HL-60/S4 treated with retinoic acid at 250 ng/mL for 4 days and 3 days (cell line): Measurements from ENCODE around the gene KANK2.
"Not testable (repeated sequence)": the region's sequence is repeated elsewhere in the genome, so short reads cannot be mapped to it uniquely, and the experiment has no call there.

Source experiments
- in situ Hi-C: fragments of 300-500 bp; cut with MboI; formaldehyde crosslinking; loops from 2 replicates; pipeline ENCODE4 v1.7.0; 2022; ENCODE audit warnings: low sequenced_read_pairs

The KANK2 gene

DNA sequence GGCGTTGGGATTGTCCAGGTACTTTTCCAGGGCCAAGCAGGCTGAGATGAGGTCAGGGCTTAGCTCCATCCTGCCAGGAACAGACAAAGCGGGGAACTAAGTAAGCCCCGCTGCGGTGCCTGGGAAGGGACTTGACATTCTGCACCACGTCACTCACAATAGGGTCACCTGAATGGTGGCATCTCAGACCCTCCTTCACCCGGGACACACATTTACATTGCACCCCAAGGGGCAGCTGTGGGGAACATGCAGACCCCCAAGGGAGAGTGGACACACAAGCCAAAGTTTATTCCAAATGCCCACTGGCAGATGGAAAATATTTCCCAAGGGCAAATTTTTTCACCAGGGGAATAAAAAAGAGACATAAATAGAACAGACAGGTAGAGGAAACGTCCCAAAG lies 21.4 kb downstream of the KANK2 start:
- in situ Hi-C loops = no loop called here

DNA sequence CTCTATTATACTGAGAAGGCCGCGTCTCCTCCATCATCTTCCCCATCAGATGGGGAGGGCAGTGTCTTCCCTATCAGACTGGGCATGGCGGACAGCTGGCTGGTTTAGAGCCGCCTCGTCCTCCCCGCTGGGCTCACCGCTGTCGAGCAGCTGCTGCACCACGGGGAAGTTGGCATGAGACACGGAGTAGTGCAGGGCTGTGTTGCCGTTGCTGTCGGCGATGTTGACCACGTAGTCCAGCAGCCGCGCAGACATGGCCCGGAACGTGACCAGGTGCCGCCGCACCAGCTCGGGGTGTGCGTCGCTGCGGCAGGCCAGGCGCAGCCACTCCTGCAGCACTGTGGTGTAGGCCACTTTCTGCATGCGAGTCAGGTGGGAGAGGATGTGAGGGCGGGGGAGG lies 23.0 kb downstream of the KANK2 start:
- in situ Hi-C loops = no loop called here

DNA sequence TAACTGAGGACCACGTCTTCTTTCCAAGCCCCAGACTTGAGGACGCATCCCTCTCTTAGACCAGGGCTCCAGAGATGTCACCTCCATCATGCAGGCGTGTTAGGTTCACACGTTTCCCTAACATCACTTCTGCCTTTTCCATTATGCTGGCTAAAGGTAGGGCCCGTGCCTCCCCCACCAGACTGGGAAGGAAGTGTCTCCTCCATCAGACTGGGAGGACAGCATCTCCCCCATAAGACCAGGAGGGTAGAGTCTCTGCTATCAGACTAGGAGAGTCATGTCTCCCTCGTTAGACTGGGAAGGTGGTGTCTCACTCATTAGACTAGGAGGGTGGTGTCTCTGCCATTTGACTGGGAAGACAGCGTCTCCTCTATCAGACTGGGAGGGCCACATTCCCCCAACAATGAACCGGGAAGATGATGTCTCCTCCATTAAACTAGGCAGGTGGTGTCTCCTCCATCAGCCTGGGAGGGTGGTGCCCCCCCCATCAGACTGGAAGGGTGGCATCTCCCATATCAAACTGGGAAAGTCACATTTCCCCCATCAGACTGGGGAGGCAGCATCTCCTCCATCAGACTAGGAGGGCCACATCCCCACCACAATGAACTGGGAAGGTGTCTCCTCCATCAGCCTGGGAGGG lies 23.7 kb downstream of the KANK2 start:
- in situ Hi-C loops = no loop called here

DNA sequence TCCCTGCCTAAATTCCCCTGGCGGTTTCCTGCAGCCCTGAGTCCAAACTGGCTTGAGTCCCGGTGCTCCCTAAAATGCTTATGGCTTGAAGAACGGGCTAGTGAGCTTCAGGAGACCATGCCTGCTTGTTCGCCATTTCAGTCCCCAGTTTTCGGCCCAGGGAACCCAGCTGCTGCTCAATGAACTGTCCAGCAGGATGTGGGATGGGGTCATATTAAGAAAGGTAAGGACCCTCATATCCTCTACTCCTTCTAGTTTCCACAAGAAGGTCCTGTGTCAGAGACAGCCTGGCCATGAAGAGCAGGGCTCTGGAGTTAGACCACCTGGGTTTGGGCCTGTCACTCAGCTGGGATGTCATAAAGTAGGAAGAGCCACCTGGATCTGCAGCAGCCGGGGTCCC lies 24.8 kb downstream of the KANK2 start:
- in situ Hi-C loops = no loop called here

DNA sequence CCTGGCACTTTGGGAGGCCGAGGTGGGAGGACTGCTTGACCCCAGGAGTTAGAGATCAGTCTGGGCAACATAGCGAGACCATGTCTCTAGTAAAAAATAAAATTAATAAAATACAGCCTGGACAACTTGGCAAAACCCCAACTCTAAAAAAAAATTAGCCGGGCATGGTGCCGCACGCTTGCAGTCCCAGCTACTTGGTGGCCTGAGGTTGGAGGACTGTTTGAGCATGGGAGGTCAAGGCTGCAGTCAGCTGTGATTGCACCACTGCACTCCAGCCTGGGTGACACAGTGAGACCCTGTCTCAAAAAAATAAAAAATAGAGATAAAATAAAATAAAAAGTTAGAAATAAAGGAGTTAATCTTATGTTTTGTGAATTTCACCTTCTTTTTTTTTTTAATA lies 26.2 kb downstream of the KANK2 start:
- in situ Hi-C loops = no loop called here

DNA sequence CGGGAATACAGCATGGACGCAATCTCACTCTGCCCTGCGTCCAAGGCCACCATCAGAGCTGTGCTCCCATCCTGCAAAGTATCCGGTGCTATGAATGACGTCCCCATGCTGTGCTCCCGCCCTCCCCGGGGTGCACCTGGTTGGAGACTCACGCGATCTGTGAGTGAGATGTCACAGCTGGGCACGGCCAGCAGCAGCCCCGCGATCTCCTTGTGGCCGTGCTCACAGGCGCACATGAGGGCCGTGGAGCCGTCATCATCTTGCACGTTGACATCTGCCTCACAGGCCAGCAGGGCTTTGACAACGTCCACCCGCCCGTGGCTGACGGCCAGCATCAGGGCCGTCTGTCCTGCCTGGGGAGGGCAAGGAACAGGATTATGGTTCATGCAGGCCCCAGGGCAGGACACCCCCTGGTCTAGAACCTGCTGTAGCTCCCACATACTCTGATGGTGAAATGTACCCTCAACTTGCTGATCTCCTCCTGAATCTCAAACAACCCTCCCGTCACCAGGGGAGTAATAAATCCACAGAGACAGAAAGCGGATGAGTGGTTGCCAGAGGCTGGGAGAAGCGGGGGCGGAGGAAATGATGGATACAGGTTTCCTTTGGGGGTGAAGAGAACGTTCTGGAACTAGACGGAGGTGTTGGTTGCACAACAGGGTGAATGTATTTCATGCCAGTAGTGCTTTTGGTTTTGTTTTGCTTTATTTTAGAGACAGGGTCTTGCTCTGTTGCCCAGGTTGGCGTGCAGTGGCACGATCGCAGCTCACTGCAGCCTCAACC lies 27.3 kb downstream of the KANK2 start:
- in situ Hi-C loops = no loop called here

DNA sequence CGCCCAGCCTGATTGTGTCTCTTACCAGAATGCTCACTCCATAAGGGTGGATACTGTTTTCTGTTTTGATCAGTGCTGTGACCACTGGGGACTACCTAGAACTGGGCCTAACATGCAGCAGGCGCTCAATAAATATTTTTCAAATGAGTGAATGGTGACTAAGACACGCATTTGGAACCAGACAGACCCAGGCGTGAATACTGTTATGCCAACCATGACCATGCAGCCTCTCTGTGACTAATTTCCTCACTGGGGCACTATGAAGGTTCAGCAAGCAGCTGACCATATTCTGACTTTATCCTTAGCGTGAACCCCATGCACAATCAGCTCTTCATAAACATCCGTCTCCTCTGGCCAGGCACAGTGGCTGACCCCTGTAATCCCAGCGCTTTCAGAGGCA lies 28.8 kb downstream of the KANK2 start:
- in situ Hi-C loops = no loop called here

DNA sequence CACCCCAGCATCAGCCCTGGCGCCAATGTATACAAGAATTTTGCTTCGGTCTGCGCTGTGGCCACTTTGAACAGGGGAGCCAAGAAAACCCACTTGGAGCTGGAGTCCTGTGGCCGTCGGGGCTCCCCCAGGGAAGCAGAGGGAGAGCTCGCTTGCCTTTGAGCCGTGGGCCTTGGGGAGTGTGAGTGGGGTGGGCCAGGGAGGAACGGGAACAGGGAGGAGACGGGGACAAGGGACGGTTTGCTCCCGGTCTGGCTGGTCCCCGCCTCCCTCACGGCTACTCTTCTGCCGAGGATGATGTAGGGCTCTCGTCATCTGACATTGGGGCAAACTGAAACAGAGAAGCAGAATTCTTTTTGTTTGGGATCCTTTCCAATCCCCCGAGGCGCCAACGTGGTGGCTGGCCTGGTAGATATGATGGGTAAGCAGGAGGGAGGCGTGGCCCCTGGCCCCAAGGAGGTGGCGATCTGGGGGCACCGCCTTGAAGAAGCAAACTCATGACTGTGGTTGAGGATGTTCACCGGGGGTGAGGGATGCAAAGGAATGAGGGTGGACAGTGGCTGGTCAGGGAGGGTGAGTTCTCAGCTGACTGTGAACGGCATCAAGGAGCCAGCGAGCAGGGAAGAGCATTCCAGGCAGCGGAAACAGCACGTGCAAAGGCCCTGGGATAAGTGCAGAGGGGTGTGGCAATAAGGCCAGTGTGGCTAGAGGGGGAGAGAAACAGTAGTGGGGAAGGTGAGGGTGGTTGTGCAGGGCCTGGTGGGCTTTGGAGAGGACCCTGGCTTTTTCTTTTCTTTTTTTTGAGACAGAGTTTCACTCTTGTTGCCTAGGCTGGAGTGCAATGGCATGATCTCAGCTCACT lies 30.8 kb downstream of the KANK2 start:
- in situ Hi-C loops = no loop called here

DNA sequence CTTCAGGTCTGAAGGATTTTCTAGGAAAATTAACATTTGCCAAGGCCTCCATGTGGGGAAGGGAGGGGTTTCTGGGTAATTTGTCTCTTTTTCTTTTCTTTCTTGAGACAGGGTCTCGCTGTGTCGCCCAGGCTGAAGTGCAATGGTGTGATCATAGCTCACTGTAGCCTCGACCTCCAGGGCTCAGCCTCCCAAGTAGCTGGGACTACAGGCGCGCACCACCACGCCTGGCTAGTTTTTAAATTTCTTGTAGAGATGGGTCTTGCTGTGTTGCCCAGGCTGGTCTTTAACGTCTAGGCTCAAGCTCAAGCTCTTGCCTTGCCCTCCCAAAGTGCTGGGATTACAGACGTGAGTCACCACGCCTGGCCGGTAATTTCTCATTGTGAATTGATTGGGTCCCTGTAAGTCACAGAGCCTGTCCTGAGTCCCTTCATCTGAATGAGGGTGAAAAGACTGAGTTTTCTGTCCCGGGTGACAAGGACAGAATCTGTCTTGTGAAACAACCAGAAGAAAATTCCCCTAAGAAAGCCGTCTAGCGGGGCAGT lies 31.8 kb downstream of the KANK2 start:
- in situ Hi-C loops = no loop called here

DNA sequence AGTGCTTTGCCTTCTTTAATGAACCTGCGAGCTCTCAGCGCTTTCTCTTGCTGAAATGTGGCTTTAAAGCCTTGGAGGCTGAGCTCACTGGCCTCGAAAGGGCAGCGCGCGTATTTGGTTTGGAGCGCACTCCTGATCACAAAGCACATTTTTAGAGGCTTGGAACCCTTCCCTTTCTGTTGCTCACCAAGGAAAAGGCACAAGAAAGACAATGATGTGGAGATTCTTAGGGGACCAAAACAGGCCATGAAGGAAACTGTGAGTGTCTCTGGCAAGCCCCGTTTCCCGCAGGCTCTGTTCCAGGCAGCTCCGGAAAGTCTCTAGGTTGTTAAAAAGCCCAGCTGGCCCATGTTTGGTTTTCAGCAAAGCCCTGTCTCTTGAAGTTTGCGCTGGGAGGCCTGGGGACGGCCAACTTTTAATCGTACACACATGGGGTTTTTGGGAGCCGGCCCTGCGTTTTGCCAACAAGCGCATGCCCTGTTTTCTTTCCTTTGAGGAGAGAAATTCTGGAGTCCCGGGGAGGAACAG lies 32.4 kb downstream of the KANK2 start:
- in situ Hi-C loops = no loop called here

DNA sequence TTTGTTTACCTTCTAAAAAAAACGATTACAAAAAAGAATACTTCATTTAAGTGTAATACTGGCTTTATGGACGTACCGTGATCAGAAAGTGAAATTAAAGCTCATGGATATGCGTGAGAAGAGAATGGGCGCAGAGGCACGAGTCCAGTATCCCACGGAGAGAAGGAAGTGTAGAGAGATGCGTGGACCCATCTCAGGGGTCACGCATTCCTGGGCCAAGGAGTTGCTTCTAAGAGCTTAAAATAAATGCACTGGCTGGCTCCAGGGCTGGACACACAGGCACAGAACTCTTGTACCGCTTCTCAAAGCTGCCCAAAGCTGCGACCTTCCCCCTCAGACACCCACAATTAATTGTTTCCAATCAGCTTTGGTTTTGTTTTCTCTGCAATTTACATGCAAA lies 33.0 kb downstream of the KANK2 start:
- in situ Hi-C loops = no loop called here

DNA sequence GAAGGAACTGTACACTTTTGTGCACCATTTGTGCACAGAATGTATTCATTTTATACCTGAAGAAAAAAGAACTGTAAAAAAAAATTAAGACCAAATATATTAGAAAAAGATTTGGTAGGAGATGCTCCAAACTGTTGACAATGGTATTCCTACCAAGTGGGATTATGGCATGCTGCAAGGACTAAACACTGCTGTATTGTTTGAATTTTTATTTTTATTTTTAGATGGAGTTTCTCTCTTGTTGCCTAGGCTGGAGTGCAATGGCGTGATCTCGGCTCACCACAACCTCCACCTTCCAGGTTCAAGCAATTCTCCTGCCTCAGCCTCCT lies 36.9 kb downstream of the KANK2 start:
- in situ Hi-C loops = not testable (repeated sequence)

DNA sequence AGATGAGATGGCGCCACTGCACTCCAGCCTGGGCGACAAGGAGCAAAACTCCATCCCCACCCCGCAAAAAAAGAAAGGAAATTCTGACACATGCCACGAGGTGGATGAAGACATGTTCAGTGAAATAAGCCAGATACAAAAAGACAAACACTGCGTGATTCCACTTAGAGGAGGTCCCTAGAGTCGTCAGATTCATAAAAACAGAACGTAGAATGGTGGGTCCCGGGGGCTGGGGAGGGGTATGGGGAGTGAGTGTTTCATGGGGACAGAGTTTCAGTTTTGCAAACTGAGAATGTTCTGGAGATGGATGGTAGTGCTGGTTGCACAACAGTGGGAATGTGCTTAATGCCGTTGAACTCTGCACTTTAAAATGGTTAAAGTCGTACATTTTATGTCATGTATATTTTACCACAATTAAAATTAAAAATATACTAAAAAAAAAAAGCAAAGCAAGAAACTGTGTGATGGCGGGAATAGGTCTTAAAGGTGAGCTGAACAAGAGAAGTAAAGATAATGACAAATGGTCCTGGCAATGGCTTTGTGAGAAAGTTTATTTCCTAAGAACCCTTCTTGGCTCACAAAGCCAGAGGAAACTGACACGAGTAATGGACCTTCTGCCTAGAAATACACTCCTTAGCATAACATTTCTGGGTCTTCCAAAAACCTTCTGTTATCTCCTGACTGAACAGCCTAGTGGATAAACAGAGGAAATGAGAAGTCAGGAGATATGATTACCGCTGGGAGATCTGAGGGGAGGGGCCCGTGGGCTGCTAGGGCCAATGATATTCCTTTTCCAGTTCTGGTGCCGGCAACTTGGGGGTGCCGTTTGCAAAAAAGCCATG lies 37.5 kb downstream of the KANK2 start:
- in situ Hi-C loops = no loop called here

DNA sequence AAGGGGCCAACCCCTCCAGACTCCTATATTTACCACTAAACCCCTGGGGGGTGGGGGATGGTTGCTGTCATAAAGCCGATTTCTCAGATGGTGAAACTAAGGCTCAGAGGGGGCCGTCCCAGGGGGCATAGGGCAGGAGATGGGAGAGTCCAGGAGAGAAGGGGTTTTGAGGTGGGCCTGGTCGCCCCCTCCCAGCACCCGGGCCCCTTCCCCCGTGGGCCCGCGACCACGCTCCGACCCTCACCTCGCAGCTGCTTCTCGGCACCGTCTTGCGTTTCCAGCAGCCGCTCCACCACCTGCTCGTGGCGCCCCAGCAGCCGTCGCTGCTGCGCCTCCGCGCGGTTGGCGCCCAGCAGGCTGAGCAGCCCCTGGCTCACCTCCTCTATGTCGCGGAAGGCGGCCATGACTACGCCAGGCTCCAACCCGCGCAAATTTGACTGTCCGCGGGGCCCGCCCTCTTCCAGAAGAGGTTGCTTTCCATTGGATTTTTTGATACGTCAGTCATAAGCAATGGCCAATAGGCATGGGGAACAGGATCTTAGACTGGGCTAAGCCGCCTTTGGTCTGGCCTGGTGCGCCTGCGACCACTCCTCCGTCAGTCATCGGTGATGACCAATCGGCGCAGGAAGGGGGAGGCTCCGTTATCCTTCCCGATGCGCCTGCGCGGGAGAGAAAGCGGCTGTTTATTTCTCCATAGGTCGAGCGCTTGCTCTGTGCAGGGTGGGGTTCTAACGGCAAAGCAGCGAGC lies 41.8 kb downstream of the KANK2 start, which contains the start of gene SPC24:
Gene SPC24, minus strand, starts transcription at position 410 of the 748 bp plus-strand sequence. Its CDS starts 6 bp downstream, at position 404.
- in situ Hi-C loops = no loop called here

DNA sequence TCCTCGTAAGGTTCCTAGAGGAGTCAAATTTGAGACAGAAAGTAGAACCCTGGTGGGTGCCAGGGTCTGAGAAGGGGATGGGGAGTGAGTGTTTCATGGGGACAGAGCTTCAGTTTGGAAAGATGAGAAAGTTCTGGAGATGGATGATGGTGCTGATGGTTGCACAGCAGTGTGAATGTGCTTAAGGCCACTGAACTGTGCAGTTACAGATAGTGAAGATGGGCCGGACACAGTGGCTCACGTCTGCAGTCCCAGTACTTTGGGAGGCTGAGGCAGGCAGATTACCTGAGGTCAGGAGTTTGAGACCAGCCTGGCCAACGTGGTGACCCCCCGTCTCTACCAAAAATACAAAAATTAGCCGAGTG lies 42.7 kb downstream of the KANK2 start:
- in situ Hi-C loops = no loop called here

DNA sequence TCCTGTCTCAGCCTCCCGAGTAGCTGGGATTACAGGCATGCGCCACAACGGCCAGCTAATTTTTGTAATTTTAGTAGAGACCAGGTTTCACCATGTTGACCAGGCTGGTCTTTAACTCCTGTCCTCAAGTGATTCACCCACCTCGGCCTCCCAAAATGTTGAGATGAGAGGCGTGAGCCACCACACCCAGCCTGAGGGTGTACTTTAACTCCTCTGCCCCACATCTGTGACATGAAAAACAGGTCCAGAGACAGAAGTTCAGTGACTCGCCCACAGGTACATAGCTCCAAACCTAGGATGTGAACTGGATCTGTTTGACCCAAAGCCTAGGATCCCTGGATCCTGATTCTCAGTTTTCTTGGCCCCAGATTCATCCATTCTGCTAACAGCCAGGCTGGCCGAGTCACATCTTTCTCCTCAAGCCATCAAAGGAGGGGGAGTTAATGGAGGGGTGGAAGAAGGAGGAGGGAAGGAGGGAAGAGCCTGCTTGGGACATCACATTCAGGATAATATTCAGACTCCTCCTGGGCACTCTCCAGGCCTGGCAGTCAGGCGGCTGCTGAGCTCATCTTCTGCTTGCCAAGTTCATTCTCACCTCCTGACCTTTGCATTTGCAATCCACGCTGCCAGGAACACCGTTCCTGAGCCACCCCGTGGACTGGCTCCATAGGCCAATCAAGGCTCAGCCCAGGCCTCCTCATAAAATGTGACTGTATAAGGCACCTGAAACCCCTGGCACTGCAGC lies 44.9 kb downstream of the KANK2 start:
- in situ Hi-C loops = no loop called here

DNA sequence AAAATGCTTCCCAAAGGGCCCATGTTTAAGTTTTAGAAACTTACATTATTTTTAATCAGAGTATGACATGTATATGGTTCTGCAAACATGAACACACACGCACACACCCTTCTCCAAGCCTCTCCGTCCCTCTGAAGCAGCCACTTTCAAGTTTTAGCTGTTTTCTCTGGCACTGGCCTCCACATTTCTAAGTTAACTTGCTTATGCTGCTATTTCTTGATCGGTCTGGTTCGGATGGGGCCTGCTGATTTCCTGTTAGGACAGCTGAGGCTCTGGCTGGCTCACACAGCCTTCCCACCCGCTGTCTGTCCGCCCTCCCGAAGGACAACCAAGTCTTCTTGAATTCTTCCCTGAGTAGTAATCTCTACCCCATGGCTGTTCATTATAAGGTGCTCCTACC lies 46.2 kb downstream of the KANK2 start:
- in situ Hi-C loops = no loop called here

DNA sequence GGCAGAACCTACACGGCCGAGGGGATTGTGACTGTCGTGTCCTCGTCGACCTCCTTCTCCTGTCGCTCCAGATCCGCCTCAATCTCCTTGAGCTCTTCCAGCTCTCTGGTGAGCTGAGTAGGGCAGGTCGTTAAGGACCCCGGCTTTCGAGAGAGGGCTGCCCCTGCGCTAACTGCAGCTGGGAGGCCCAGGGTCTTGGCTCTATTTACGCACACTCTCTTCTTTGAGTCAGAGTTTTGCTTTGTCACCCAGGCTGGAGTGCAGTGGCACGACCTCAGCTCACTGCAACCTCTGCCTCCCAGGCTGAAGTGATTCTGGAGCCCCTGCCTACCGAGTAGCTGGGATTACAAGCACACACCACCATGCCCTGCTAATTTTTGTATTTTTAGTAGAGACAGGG lies 49.3 kb downstream of the KANK2 start:
- in situ Hi-C loops = no loop called here

DNA sequence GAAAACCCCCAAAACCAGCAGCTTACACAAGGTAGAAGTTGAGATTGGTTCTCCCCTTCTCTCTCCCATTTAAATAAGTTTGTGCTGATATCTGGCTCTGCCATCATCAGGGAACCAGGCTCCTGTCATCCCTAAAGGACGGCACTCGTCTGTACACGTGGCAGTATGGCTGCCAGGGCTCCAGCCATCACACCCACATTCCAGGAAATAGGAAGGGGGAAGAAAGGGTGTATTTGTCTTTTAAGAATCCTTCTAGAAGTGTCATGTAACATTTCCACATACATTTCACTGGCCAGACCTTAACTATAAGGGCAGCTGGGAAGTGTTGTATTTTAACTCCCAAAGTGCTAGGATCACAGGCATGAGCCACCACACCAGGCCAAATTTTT lies 51.8 kb downstream of the KANK2 start:
- in situ Hi-C loops = no loop called here
